Liver (tissue), 3 donors: Measurements from ENCODE around the gene EEF1B2.
A peak's percentile ranks its signal among the peaks of the same experiment; 100 is the strongest.

Source experiments
- EGR1 ChIP-seq, 2 donors: IDR thresholded peaks; 2 replicates each; pipeline ENCODE4 v1.6.1; 2016 to 2018; ENCODE audit warnings: antibody characterized with exemption in 2 of 2, low read depth in 2 of 2
- JUND ChIP-seq, 2 donors: IDR thresholded peaks; 2 replicates each; pipeline ENCODE4 v1.6.1; 2016; ENCODE audit warnings: antibody characterized with exemption in 2 of 2
- NR2F2 ChIP-seq: IDR thresholded peaks from 2 replicates; pipeline ENCODE4 v1.6.1; 2016; ENCODE audit warnings: antibody characterized with exemption
- TAF1 ChIP-seq: conservative IDR thresholded peaks from 2 replicates; pipeline ENCODE4 v1.6.1; 2016; ENCODE audit warnings: antibody characterized with exemption, mild to moderate bottlenecking
- YY1 ChIP-seq: IDR thresholded peaks from 2 replicates; pipeline ENCODE4 v1.6.1; 2016; ENCODE audit warnings: antibody characterized with exemption, mild to moderate bottlenecking
- TF ChIP-seq, protein P1 (sequence below): fragments of 150-350 bp; IDR thresholded peaks from 2 replicates; pipeline ENCODE4 v1.5.1; 2017; ENCODE audit warnings: improper control_type of control experiment, low read depth, low read length; ENCODE audit not compliant: missing input control
- TF ChIP-seq, protein P2 (sequence below): IDR thresholded peaks from 2 replicates; pipeline ENCODE4 v1.6.1; 2016; ENCODE audit warnings: antibody characterized with exemption
- TF ChIP-seq, protein P3 (sequence below): IDR thresholded peaks from 2 replicates; pipeline ENCODE4 v1.6.1; 2016; ENCODE audit warnings: antibody characterized with exemption
- TF ChIP-seq, protein P4 (sequence below): IDR thresholded peaks from 2 replicates; pipeline ENCODE4 v1.6.1; 2016; ENCODE audit warnings: antibody characterized with exemption
- donor health status: healthy.
- donor health status: healthy.

DNA sequence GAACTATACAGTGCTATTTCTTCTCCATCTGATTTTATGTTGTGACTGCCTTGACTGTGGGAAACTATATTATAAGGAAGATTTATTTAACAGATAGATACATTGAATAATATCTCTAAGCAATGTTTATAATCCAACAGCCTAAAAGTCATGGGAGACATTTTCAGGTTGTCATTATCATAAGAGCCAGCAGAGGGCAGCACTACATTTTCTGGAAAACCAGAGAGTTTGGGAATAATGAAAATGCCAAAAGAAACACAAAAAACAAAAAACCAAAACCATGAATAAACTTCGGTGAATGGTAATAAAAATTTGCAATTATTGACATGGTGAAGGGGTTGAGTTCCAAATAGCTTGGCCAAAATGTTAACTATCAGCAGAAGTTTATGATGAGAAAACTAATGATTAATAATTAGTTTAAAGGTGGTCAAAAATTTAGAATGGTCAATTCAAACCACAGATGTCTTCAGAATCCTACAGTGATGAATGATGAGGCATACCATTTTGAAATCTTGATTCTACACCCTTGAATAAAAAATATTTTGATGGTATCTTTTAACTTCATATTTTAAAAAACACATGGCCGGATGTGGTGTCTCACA, 4.7 kb downstream of the EEF1B2 start:
- TF ChIP-seq, protein P1, sequence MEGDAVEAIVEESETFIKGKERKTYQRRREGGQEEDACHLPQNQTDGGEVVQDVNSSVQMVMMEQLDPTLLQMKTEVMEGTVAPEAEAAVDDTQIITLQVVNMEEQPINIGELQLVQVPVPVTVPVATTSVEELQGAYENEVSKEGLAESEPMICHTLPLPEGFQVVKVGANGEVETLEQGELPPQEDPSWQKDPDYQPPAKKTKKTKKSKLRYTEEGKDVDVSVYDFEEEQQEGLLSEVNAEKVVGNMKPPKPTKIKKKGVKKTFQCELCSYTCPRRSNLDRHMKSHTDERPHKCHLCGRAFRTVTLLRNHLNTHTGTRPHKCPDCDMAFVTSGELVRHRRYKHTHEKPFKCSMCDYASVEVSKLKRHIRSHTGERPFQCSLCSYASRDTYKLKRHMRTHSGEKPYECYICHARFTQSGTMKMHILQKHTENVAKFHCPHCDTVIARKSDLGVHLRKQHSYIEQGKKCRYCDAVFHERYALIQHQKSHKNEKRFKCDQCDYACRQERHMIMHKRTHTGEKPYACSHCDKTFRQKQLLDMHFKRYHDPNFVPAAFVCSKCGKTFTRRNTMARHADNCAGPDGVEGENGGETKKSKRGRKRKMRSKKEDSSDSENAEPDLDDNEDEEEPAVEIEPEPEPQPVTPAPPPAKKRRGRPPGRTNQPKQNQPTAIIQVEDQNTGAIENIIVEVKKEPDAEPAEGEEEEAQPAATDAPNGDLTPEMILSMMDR = peak; percentile 67
- TF ChIP-seq, protein P2, sequence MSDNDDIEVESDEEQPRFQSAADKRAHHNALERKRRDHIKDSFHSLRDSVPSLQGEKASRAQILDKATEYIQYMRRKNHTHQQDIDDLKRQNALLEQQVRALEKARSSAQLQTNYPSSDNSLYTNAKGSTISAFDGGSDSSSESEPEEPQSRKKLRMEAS = no peak
- TF ChIP-seq JUND (IDR thresholded peaks at IDR 0.05) (no peak), TAF1 (no peak), YY1 (no peak), EGR1 (IDR thresholded peaks at IDR 0.05; ENCODE audit: low read depth in 2 of 2) (no peak), NR2F2 (no peak)
- TF ChIP-seq, protein P3, sequence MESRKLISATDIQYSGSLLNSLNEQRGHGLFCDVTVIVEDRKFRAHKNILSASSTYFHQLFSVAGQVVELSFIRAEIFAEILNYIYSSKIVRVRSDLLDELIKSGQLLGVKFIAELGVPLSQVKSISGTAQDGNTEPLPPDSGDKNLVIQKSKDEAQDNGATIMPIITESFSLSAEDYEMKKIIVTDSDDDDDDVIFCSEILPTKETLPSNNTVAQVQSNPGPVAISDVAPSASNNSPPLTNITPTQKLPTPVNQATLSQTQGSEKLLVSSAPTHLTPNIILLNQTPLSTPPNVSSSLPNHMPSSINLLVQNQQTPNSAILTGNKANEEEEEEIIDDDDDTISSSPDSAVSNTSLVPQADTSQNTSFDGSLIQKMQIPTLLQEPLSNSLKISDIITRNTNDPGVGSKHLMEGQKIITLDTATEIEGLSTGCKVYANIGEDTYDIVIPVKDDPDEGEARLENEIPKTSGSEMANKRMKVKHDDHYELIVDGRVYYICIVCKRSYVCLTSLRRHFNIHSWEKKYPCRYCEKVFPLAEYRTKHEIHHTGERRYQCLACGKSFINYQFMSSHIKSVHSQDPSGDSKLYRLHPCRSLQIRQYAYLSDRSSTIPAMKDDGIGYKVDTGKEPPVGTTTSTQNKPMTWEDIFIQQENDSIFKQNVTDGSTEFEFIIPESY = no peak
- TF ChIP-seq, protein P4, sequence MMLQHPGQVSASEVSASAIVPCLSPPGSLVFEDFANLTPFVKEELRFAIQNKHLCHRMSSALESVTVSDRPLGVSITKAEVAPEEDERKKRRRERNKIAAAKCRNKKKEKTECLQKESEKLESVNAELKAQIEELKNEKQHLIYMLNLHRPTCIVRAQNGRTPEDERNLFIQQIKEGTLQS = no peak
